Heart right ventricle (tissue), 16 donors: ENCODE data around the gene FAM151B. TPM values are rescaled to one million over a fixed set of nuclear protein-coding genes. Genes with fewer than 3 reads are reported as not detected.

ENCODE experiments used
- ATAC-seq, 8 donors: fragments of 200-7000 bp; cut with Tn5 transposase; one replicate each; pipeline ENCODE4 v1.9.1; 2020; ENCODE audit warnings: mild to moderate bottlenecking in 8 of 8, moderate library complexity in 8 of 8, moderate number of reproducible peaks in 1 of 8
- DNase-seq, 2 donors: peaks; one replicate each; pipeline ENCODE4 v3.0.0-alpha.2; 2020
- H3K27ac ChIP-seq, 10 donors: fragments of 200-600 bp; sonication (generic) in 2 of 10; one replicate each; pipeline versions ENCODE4 v1.5.0 to v1.8.0; 2020 to 2022; ENCODE audit warnings: mild to moderate bottlenecking in 3 of 10
- H3K27me3 ChIP-seq, 7 donors: fragments of 200-600 bp; one replicate each; pipeline ENCODE4 v1.8.0; 2021 to 2022; ENCODE audit warnings: mild to moderate bottlenecking in 2 of 7
- H3K36me3 ChIP-seq, 9 donors: fragments of 200-600 bp; sonication (generic) in 1 of 9; one replicate each; pipeline versions ENCODE4 v1.5.0 to v1.8.0; 2020 to 2022; ENCODE audit warnings: mild to moderate bottlenecking in 2 of 9
- H3K4me1 ChIP-seq, 9 donors: fragments of 200-600 bp; sonication (generic) in 1 of 9; one replicate each; pipeline versions ENCODE4 v1.5.0 to v1.8.0; 2020 to 2022; ENCODE audit warnings: mild to moderate bottlenecking in 4 of 9
- H3K4me3 ChIP-seq, 10 donors: fragments of 200-600 bp; sonication (generic) in 2 of 10; one replicate each; pipeline versions ENCODE4 v1.5.0 to v1.8.0; 2020 to 2022; ENCODE audit warnings: mild to moderate bottlenecking in 7 of 10, moderate library complexity in 2 of 10
- H3K9me3 ChIP-seq, 11 donors: fragments of 200-600 bp in 10 of 11; sonication (generic) in 2 of 11; one replicate each; pipeline versions ENCODE4 v1.5.0 to v1.8.0; 2013 to 2022; ENCODE audit warnings: mild to moderate bottlenecking in 2 of 11, control low read depth in 1 of 11, moderate library complexity in 1 of 11
- CTCF ChIP-seq, 9 donors: fragments of 200-600 bp; sonication (generic) in 2 of 9; IDR thresholded peaks; one replicate each; pipeline versions ENCODE4 v1.5.0 to v1.8.0; 2021 to 2022; ENCODE audit warnings: antibody characterized with exemption in 9 of 9, mild to moderate bottlenecking in 5 of 9, moderate library complexity in 1 of 9
- WGBS, 2 donors: extraction: QIAGEN DNeasy Blood & Tissue Kit; methylation state at CpG; one replicate each; pipeline ENCODE4 v1.1.7; 2013; ENCODE audit warnings: inconsistent platforms in 1 of 2; 5-methylcytosine and 5-hydroxymethylcytosine counted together
- intact Hi-C, 10 donors: fragments of 100-400 bp; cut with DNase I; formaldehyde crosslinking; loops; one replicate each; pipeline versions ENCODE4 v1.11.1 to v1.14.2; 2022
- polyA plus RNA-seq, 2 donors: library from polyadenylated mRNA; stranded (reverse); fragments of 200-250 nt; gene quantifications; one replicate each; pipeline ENCODE4 v1.2.3, GENCODE V29; 2013
- total RNA-seq, 10 donors: library from RNA; stranded (reverse); fragmentation: NEBNext Ultra II Directional in 3 of 10; extraction: Animal tissue kit (Norgen Biotek cat#: 25700) in 3 of 10; gene quantifications; one replicate each; pipeline versions ENCODE4 v1.2.1 to v1.2.4, GENCODE V29; 2021 to 2023
- donor health status: Arrhythmogenic right ventricular cardiomyopathy.
- donor health status: ischemic (EF 13 %, LVEDD 7.1; RV severe dilation, severe dysfunction).
- donor health status: healthy with polysubstance abuse.
- donor health status: DM: no; HTN: yes; CAD: no.
- donor health status: DM: no; HTN: no; CAD: no.
- donor health status: ischemic (EF 25% LVEDD 6.9; RV normal size, moderate dysfunction).
- donor health status: ischemic (EF 25% LVEDD 5.7; RV mildly dilated, moderate dysfunction).
- donor health status: healthy.
- donor health status: DM: yes; HTN: yes; CAD: no.
- donor health status: Ischemic cardiomyopathy.
- donor health status: ischemic (EF 35%, LVEDD 5.7; RV mildly dilated, moderate dysfunction).
- donor health status: nonischemic (EF 11% LVEDD 7.7; RV severe dilation, severe dysfunction).
- donor health status: DM: yes; HTN: yes; CAD: no.
- donor health status: PGD.
- donor health status: ischemic (EF 29% LVEDD 5.4; RV normal size, mild dysfunction).
- donor health status: nonischemic (EF 23%, LVEDD 6.1; RV moderate dilation, normal function).

Gene FAM151B
- total and polyA plus RNA-seq, 12 donors, result 0.39 to 2.8 (median 1.4) TPM

GRCh38 chr5:80474929-80475328 lies 13.0 kb upstream of the FAM151B start:
- intact Hi-C loops, result no loop called here
- Histone ChIP-seq H3K4me3 (no peak overlapping the region), H3K27me3 (no peaks in the 10 kb centered on the region), H3K27ac (no peak overlapping the region), H3K4me1 (no peaks in the 10 kb centered on the region), H3K36me3 (peaks cover 0 to 97% (median 47%) of the 10 kb centered on the region in 9 donors), H3K9me3 (peaks cover 0 to 15% (median 6%) of the 10 kb centered on the region in 11 donors)
- 94 to 98% methylated on average over 2 of the region's 2 CpGs for WGBS, 2 donors
- ATAC-seq, result no peak
- TF ChIP-seq CTCF (IDR thresholded peaks at IDR 0.05), result no peak
- no peak for DNase-seq

- Histone ChIP-seq H3K4me1 (no peaks in the 10 kb centered on the region), H3K36me3 (peaks cover 0 to 69% (median 24%) of the 10 kb centered on the region in 9 donors), H3K9me3 (peaks cover 0 to 39% (median 15%) of the 10 kb centered on the region in 11 donors), H3K4me3 (no peak overlapping the region), H3K27ac (no peak overlapping the region), H3K27me3 (no peaks in the 10 kb centered on the region)
- no peak for ATAC-seq
- intact Hi-C loops, result loop anchor here in 6 of 10 donors (10.0 kb wide), 5 partner anchors 175 to 715 kb away; partner anchors contain the start of genes DHFR (in 1 of the 6) and MSH3 (in 1 of the 6)
- DNase-seq, result no peak
- TF ChIP-seq CTCF (IDR thresholded peaks at IDR 0.05), result no peak
Measured at GRCh38 chr5:80479713-80480112, 8.2 kb upstream of the FAM151B start.

GRCh38 chr5:80480354-80480753 lies 7.5 kb upstream of the FAM151B start:
- TF ChIP-seq CTCF (IDR thresholded peaks at IDR 0.05), result no peak
- intact Hi-C loops, result loop anchor here in 6 of 10 donors (10.0 kb wide), 5 partner anchors 174 to 714 kb away; partner anchors contain the start of genes DHFR (in 1 of the 6) and MSH3 (in 1 of the 6)
- WGBS, 2 donors, result 99 to 100% methylated on average over 2 of the region's 2 CpGs
- no peaks in the 10 kb centered on the region for H3K27me3 ChIP-seq
- no peaks in the 10 kb centered on the region for H3K4me1 ChIP-seq
- DNase-seq (no peak), ATAC-seq (no peak)
- H3K4me3 ChIP-seq, result no peak overlapping the region
- peaks cover 0 to 39% (median 15%) of the 10 kb centered on the region in 11 donors for H3K9me3 ChIP-seq
- H3K36me3 ChIP-seq, result peaks cover 0 to 62% (median 18%) of the 10 kb centered on the region in 9 donors
- no peak overlapping the region for H3K27ac ChIP-seq

GRCh38 chr5:80481019-80481893 lies 6.6 kb upstream of the FAM151B start:
- DNase-seq, result no peak
- Histone ChIP-seq H3K27me3 (no peaks in the 10 kb centered on the region), H3K9me3 (peaks cover 0 to 39% (median 15%) of the 10 kb centered on the region in 11 donors), H3K4me1 (no peaks in the 10 kb centered on the region), H3K4me3 (no peak overlapping the region), H3K27ac (no peak overlapping the region), H3K36me3 (peaks cover 0 to 53% (median 13%) of the 10 kb centered on the region in 9 donors)
- peak in 8 of 9 donors; percentile 27 to 75 (median 58) for TF ChIP-seq CTCF (IDR thresholded peaks at IDR 0.05)
- peak in 5 of 8 donors; percentile 58 to 81 (median 75) for ATAC-seq
- intact Hi-C loops, result loop anchor here in 6 of 10 donors (10.0 kb wide), 5 partner anchors 174 to 714 kb away; partner anchors contain the start of genes DHFR (in 1 of the 6) and MSH3 (in 1 of the 6)
- 93 to 94% methylated on average over 3 of the region's 3 CpGs for WGBS, 2 donors
